Measurements from ENCODE around the gene DLEU7.

DLEU7 gene

GRCh38 chr13:50831512-50831911, 12.0 kb downstream of the DLEU7 start:
- H3K27me3 ChIP-seq, result no peaks in the 10 kb centered on the region
- DNase-seq, result no peak
- no peaks in the 10 kb centered on the region for H3K36me3 ChIP-seq
- H3K4me3 ChIP-seq (ENCODE audit: low read depth, low read length), result no peak overlapping the region
- no peaks in the 10 kb centered on the region; the same call in 1 of the 2 replicates for H3K9me3 ChIP-seq
- no peaks in the 10 kb centered on the region for H3K4me1 ChIP-seq
- no peak for TF ChIP-seq CTCF (IDR thresholded peaks at IDR 0.05; ENCODE audit: low read depth, low read length)

GRCh38 chr13:50829896-50830295, 13.6 kb downstream of the DLEU7 start:
- H3K9me3 ChIP-seq, result no peaks in the 10 kb centered on the region; the same call in 1 of the 2 replicates
- no peaks in the 10 kb centered on the region for H3K4me1 ChIP-seq
- no peak for DNase-seq

GRCh38 chr13:50829226-50829625, 14.3 kb downstream of the DLEU7 start:
- Histone ChIP-seq H3K4me1 (no peaks in the 10 kb centered on the region), H3K36me3 (no peaks in the 10 kb centered on the region), H3K9me3 (no peaks in the 10 kb centered on the region; the same call in 1 of the 2 replicates), H3K4me3 (ENCODE audit: low read depth, low read length) (no peak overlapping the region), H3K27me3 (no peaks in the 10 kb centered on the region)
- DNase-seq, result no peak
- TF ChIP-seq CTCF (IDR thresholded peaks at IDR 0.05; ENCODE audit: low read depth, low read length), result no peak

More at GRCh38 chr13:50829896-50830295, 13.6 kb downstream of the DLEU7 start:
- H3K27me3 ChIP-seq, result no peaks in the 10 kb centered on the region
- H3K4me3 ChIP-seq (ENCODE audit: low read depth, low read length), result no peak overlapping the region
- H3K36me3 ChIP-seq, result no peaks in the 10 kb centered on the region
- no peak for TF ChIP-seq CTCF (IDR thresholded peaks at IDR 0.05; ENCODE audit: low read depth, low read length)

GRCh38 chr13:50826035-50826434, 17.5 kb downstream of the DLEU7 start:
- Histone ChIP-seq H3K4me3 (ENCODE audit: low read depth, low read length) (no peak overlapping the region), H3K27me3 (no peaks in the 10 kb centered on the region), H3K9me3 (no peaks in the 10 kb centered on the region), H3K4me1 (no peaks in the 10 kb centered on the region), H3K36me3 (no peaks in the 10 kb centered on the region)
- DNase-seq, result no peak
- no peak for TF ChIP-seq CTCF (IDR thresholded peaks at IDR 0.05; ENCODE audit: low read depth, low read length)

GRCh38 chr13:50812242-50812641, 31.2 kb downstream of the DLEU7 start:
- Histone ChIP-seq H3K9me3 (no peaks in the 10 kb centered on the region), H3K27me3 (no peaks in the 10 kb centered on the region), H3K4me3 (ENCODE audit: low read depth, low read length) (no peak overlapping the region), H3K36me3 (no peaks in the 10 kb centered on the region), H3K4me1 (no peaks in the 10 kb centered on the region)
- DNase-seq, result no peak
- no peak for TF ChIP-seq CTCF (IDR thresholded peaks at IDR 0.05; ENCODE audit: low read depth, low read length)

- Histone ChIP-seq H3K9me3 (no peaks in the 10 kb centered on the region), H3K27me3 (no peaks in the 10 kb centered on the region), H3K4me1 (no peaks in the 10 kb centered on the region), H3K36me3 (no peaks in the 10 kb centered on the region), H3K4me3 (ENCODE audit: low read depth, low read length) (no peak overlapping the region)
- TF ChIP-seq CTCF (IDR thresholded peaks at IDR 0.05; ENCODE audit: low read depth, low read length), result no peak
- no peak for DNase-seq
Measured at GRCh38 chr13:50810998-50811397, 32.5 kb downstream of the DLEU7 start.

Measured in BE2C (cell line).